ENCODE results near the gene BRWD1. TPM values are rescaled to one million over a fixed set of nuclear protein-coding genes. Genes with fewer than 3 reads are reported as not detected.

Gene BRWD1
- total and polyA plus RNA-seq, 10 donors = 7.2 to 98.0 (median 55.7) TPM

- TF ChIP-seq POLR2A (IDR thresholded peaks at IDR 0.05) (no peak), POLR2AphosphoS5 (IDR thresholded peaks at IDR 0.05) (no peak)
- TF ChIP-seq, protein P1, sequence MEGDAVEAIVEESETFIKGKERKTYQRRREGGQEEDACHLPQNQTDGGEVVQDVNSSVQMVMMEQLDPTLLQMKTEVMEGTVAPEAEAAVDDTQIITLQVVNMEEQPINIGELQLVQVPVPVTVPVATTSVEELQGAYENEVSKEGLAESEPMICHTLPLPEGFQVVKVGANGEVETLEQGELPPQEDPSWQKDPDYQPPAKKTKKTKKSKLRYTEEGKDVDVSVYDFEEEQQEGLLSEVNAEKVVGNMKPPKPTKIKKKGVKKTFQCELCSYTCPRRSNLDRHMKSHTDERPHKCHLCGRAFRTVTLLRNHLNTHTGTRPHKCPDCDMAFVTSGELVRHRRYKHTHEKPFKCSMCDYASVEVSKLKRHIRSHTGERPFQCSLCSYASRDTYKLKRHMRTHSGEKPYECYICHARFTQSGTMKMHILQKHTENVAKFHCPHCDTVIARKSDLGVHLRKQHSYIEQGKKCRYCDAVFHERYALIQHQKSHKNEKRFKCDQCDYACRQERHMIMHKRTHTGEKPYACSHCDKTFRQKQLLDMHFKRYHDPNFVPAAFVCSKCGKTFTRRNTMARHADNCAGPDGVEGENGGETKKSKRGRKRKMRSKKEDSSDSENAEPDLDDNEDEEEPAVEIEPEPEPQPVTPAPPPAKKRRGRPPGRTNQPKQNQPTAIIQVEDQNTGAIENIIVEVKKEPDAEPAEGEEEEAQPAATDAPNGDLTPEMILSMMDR (IDR thresholded peaks at IDR 0.05 in 8 of 11, conservative IDR thresholded peaks at IDR 0.05 in 3 of 11) = no peak
- H3K4me1 ChIP-seq = peaks cover 0 to 4% (median under 1%) of the 10 kb centered on the region in 6 donors
- H3K4me3 ChIP-seq = no peak overlapping the region
- DNase-seq = no peak
- H3K36me3 ChIP-seq = peaks cover 5 to 39% (median 28%) of the 10 kb centered on the region in 6 donors
- no peak overlapping the region for H3K27ac ChIP-seq
- no peaks in the 10 kb centered on the region for H3K27me3 ChIP-seq (replicated peaks in 1 of 7)
- H3K9me3 ChIP-seq = no peaks in the 10 kb centered on the region
- intact Hi-C loops (cut with DNase I; ENCODE audit: low total_unique reads) = no loop called here
- 87 to 92% (median 91%) methylated on average over 2 of the region's 2 CpGs for WGBS, 5 donors
Observed at GRCh38 chr21:39339231-39339630, 25.8 kb upstream of the BRWD1 start.

- Histone ChIP-seq H3K27me3 (replicated peaks in 1 of 7) (no peaks in the 10 kb centered on the region), H3K9me3 (no peaks in the 10 kb centered on the region), H3K36me3 (peaks cover 3 to 12% (median 9%) of the 10 kb centered on the region in 6 donors), H3K4me3 (no peak overlapping the region), H3K4me1 (no peaks in the 10 kb centered on the region), H3K27ac (no peak overlapping the region)
- no peak for TF ChIP-seq POLR2AphosphoS5 (IDR thresholded peaks at IDR 0.05)
- TF ChIP-seq, protein P1 (IDR thresholded peaks at IDR 0.05 in 8 of 11, conservative IDR thresholded peaks at IDR 0.05 in 3 of 11) = no peak
- TF ChIP-seq POLR2A (IDR thresholded peaks at IDR 0.05) = no peak
- intact Hi-C loops (cut with DNase I; ENCODE audit: low total_unique reads) = no loop called here
- 87 to 94% (median 91%) methylated on average over 13 of the region's 13 CpGs for WGBS, 5 donors
- DNase-seq = no peak
Observed at GRCh38 chr21:39336457-39337008, 23.1 kb upstream of the BRWD1 start.

DNA sequence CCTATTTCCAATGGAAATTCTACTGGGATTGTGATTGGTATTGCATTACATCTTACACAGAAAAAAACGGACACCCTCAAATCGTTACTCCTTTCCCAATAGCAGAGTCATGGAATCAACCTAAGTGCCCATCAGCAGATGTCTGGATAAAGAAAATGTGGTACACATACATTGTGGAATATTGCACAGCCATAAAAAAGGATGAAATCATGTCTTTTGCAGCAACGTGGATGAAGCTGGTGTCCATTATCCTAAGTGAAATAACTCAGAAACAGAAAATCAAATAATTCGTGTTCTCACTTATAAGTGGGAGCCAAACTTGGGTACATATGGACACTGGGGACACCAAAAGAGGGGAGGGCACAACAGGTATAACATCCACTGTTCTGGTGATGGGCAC is 21.2 kb upstream of the BRWD1 start:
- no peak for TF ChIP-seq POLR2A (IDR thresholded peaks at IDR 0.05)
- TF ChIP-seq, protein P1 (IDR thresholded peaks at IDR 0.05 in 8 of 11, conservative IDR thresholded peaks at IDR 0.05 in 3 of 11) = no peak
- no peak for TF ChIP-seq POLR2AphosphoS5 (IDR thresholded peaks at IDR 0.05)
- Histone ChIP-seq H3K27me3 (replicated peaks in 1 of 7) (no peaks in the 10 kb centered on the region), H3K4me1 (no peaks in the 10 kb centered on the region), H3K9me3 (no peaks in the 10 kb centered on the region), H3K27ac (no peak overlapping the region), H3K36me3 (no peaks in the 10 kb centered on the region), H3K4me3 (no peak overlapping the region)
- intact Hi-C loops (cut with DNase I; ENCODE audit: low total_unique reads) = no loop called here
- 91 to 95% (median 92%) methylated on average over 4 of the region's 4 CpGs for WGBS, 5 donors
- no peak for DNase-seq

DNA sequence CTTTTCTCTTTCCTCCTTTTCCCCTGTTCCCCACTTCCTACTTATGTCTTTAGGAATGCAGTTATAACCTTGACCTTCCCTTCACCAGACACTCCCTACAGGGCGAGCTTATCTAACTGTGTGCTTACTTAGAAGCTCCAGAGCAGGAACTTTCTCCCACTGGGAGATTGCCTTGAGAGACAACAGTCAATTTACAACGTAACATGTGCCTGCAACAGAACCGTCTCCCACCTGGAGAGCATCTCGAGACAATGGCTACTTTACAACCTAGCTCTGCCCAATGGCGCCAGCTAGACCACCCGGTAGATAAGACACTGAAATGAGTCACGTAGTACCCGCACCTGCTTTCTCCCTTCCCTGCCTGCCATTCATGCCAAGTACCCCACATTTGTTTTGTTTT is 18.7 kb upstream of the BRWD1 start:
- Histone ChIP-seq H3K27ac (no peak overlapping the region), H3K4me1 (no peaks in the 10 kb centered on the region), H3K36me3 (no peaks in the 10 kb centered on the region), H3K9me3 (no peaks in the 10 kb centered on the region), H3K27me3 (replicated peaks in 1 of 7) (no peaks in the 10 kb centered on the region), H3K4me3 (no peak overlapping the region)
- no peak for TF ChIP-seq POLR2AphosphoS5 (IDR thresholded peaks at IDR 0.05)
- TF ChIP-seq POLR2A (IDR thresholded peaks at IDR 0.05) = no peak
- TF ChIP-seq, protein P1 (IDR thresholded peaks at IDR 0.05 in 8 of 11, conservative IDR thresholded peaks at IDR 0.05 in 3 of 11) = no peak
- no peak for DNase-seq
- 72 to 90% (median 80%) methylated on average over 8 of the region's 8 CpGs for WGBS, 5 donors
- intact Hi-C loops (cut with DNase I; ENCODE audit: low total_unique reads) = no loop called here
